ENCODE data around the gene ARRDC2. TPM values are rescaled to one million over a fixed set of nuclear protein-coding genes. Genes with fewer than 3 reads are reported as not detected.

Gene ARRDC2
- total and polyA plus RNA-seq, 2 of the 13 experiments (the other 11 are each of a cell fraction or from before 2014, with no cell fraction given), result 2.1 to 3.4 TPM

DNA sequence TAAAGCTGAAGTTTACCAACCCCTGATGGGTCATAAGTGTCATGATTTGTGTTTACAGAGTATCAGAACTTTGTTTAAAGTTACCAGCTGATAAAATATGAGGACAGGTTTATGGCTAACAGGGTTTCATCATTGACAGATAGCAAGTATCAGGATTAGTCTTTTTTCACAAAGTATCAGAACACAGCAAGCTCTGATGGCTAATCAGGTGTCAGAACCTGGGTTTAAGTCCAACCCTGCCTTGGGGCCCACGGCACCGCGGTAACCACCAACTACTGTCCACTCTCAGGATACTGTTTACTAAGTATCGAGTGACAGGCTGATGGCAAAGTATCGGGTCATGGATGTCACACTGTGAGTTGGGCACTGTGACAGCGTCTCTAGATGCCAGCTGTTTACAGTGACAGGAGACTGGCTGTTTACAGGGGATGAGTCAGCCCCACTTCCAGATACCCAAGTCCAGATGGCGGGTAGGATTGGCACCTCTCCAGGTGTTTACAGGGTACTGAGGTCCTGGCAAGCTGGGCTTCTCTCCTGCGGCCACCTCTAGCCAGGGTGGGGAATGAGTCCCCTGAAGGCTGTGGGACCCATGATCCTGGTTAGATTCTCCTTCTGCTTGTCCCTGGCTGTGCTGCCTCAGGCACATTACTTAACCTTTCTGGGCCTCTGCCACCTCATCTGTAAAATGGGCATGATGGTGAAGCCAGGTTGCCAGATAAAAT, 21.8 kb downstream of the ARRDC2 start (continued):
- TF ChIP-seq NR2F6 (IDR thresholded peaks at IDR 0.05), result peak; percentile 69
- TF ChIP-seq NR2F6 (CRISPR knock-in tag; IDR thresholded peaks at IDR 0.05), result peak; percentile 49
- peak; percentile 29; the same call in 1 of the 2 replicates for TF ChIP-seq HOXA3 (CRISPR knock-in tag; IDR thresholded peaks at IDR 0.05)
- no peak for TF ChIP-seq ZFY (CRISPR knock-in tag; IDR thresholded peaks at IDR 0.05)
- TF ChIP-seq, protein P1, sequence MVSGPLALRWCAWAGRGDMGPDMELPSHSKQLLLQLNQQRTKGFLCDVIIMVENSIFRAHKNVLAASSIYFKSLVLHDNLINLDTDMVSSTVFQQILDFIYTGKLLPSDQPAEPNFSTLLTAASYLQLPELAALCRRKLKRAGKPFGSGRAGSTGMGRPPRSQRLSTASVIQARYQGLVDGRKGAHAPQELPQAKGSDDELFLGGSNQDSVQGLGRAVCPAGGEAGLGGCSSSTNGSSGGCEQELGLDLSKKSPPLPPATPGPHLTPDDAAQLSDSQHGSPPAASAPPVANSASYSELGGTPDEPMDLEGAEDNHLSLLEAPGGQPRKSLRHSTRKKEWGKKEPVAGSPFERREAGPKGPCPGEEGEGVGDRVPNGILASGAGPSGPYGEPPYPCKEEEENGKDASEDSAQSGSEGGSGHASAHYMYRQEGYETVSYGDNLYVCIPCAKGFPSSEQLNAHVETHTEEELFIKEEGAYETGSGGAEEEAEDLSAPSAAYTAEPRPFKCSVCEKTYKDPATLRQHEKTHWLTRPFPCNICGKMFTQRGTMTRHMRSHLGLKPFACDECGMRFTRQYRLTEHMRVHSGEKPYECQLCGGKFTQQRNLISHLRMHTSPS (CRISPR knock-in tag; IDR thresholded peaks at IDR 0.05; ENCODE audit: low read depth), result peak; percentile 96
- peak; percentile 50; the same call in 1 of the 2 replicates for TF ChIP-seq JUNB (CRISPR knock-in tag; IDR thresholded peaks at IDR 0.05; ENCODE audit: borderline replicate concordance)
- TF ChIP-seq, protein P2, sequence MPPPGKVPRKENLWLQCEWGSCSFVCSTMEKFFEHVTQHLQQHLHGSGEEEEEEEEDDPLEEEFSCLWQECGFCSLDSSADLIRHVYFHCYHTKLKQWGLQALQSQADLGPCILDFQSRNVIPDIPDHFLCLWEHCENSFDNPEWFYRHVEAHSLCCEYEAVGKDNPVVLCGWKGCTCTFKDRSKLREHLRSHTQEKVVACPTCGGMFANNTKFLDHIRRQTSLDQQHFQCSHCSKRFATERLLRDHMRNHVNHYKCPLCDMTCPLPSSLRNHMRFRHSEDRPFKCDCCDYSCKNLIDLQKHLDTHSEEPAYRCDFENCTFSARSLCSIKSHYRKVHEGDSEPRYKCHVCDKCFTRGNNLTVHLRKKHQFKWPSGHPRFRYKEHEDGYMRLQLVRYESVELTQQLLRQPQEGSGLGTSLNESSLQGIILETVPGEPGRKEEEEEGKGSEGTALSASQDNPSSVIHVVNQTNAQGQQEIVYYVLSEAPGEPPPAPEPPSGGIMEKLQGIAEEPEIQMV (CRISPR knock-in tag; IDR thresholded peaks at IDR 0.05; ENCODE audit: low read depth), result no peak
- no peak for TF ChIP-seq ZNF337 (CRISPR knock-in tag; IDR thresholded peaks at IDR 0.05; ENCODE audit: borderline replicate concordance, low read depth)
- TF ChIP-seq FOXK2 (IDR thresholded peaks at IDR 0.05), result peak; percentile 60
- TF ChIP-seq, protein P3, sequence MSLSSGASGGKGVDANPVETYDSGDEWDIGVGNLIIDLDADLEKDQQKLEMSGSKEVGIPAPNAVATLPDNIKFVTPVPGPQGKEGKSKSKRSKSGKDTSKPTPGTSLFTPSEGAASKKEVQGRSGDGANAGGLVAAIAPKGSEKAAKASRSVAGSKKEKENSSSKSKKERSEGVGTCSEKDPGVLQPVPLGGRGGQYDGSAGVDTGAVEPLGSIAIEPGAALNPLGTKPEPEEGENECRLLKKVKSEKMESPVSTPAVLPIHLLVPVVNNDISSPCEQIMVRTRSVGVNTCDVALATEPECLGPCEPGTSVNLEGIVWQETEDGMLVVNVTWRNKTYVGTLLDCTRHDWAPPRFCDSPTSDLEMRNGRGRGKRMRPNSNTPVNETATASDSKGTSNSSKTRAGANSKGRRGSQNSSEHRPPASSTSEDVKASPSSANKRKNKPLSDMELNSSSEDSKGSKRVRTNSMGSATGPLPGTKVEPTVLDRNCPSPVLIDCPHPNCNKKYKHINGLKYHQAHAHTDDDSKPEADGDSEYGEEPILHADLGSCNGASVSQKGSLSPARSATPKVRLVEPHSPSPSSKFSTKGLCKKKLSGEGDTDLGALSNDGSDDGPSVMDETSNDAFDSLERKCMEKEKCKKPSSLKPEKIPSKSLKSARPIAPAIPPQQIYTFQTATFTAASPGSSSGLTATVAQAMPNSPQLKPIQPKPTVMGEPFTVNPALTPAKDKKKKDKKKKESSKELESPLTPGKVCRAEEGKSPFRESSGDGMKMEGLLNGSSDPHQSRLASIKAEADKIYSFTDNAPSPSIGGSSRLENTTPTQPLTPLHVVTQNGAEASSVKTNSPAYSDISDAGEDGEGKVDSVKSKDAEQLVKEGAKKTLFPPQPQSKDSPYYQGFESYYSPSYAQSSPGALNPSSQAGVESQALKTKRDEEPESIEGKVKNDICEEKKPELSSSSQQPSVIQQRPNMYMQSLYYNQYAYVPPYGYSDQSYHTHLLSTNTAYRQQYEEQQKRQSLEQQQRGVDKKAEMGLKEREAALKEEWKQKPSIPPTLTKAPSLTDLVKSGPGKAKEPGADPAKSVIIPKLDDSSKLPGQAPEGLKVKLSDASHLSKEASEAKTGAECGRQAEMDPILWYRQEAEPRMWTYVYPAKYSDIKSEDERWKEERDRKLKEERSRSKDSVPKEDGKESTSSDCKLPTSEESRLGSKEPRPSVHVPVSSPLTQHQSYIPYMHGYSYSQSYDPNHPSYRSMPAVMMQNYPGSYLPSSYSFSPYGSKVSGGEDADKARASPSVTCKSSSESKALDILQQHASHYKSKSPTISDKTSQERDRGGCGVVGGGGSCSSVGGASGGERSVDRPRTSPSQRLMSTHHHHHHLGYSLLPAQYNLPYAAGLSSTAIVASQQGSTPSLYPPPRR (CRISPR knock-in tag; IDR thresholded peaks at IDR 0.05; ENCODE audit: borderline replicate concordance), result peak; percentile 85; the same call in 1 of the 2 replicates
- TF ChIP-seq GFI1 (CRISPR knock-in tag; IDR thresholded peaks at IDR 0.05; ENCODE audit: borderline replicate concordance), result peak; percentile 87
- no peak for TF ChIP-seq SMYD3 (CRISPR knock-in tag; IDR thresholded peaks at IDR 0.05)
- TF ChIP-seq CREM (IDR thresholded peaks at IDR 0.05), result peak; percentile 37
- no peak for TF ChIP-seq CREM (CRISPR knock-in tag; IDR thresholded peaks at IDR 0.05)
- 0 out of 2 replicates have a peak, but pooled peaks have one; percentile 26 for TF ChIP-seq ISL2 (CRISPR knock-in tag; IDR thresholded peaks at IDR 0.05)
- peak; percentile 91 for TF ChIP-seq SIX4 (CRISPR knock-in tag; IDR thresholded peaks at IDR 0.05)
- TF ChIP-seq, protein P4, sequence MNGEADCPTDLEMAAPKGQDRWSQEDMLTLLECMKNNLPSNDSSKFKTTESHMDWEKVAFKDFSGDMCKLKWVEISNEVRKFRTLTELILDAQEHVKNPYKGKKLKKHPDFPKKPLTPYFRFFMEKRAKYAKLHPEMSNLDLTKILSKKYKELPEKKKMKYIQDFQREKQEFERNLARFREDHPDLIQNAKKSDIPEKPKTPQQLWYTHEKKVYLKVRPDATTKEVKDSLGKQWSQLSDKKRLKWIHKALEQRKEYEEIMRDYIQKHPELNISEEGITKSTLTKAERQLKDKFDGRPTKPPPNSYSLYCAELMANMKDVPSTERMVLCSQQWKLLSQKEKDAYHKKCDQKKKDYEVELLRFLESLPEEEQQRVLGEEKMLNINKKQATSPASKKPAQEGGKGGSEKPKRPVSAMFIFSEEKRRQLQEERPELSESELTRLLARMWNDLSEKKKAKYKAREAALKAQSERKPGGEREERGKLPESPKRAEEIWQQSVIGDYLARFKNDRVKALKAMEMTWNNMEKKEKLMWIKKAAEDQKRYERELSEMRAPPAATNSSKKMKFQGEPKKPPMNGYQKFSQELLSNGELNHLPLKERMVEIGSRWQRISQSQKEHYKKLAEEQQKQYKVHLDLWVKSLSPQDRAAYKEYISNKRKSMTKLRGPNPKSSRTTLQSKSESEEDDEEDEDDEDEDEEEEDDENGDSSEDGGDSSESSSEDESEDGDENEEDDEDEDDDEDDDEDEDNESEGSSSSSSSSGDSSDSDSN (CRISPR knock-in tag; IDR thresholded peaks at IDR 0.05), result peak; percentile 35; the same call in 1 of the 2 replicates
- no peak; the same call in 1 of the 2 replicates for TF ChIP-seq FOXA1 (IDR thresholded peaks at IDR 0.05)
- TF ChIP-seq FOXA1 (CRISPR knock-in tag; IDR thresholded peaks at IDR 0.05), result peak; percentile 70
- no peak for TF ChIP-seq ZNF557 (CRISPR knock-in tag; IDR thresholded peaks at IDR 0.05)
- peak; percentile 12; the same call in 1 of the 2 replicates for TF ChIP-seq RXRB (CRISPR knock-in tag; IDR thresholded peaks at IDR 0.05; ENCODE audit: borderline replicate concordance)
